Liver (tissue), 9 donors: ENCODE data around the gene HLTF. TPM values are rescaled to one million over a fixed set of nuclear protein-coding genes. Genes with fewer than 3 reads are reported as not detected.

Source experiments
- DNase-seq: peaks from one replicate; pipeline ENCODE4 v3.0.0-alpha.2; 2017; ENCODE audit warnings: low spot score
- H3K27ac ChIP-seq, 2 donors: one replicate each; pipeline ENCODE4 v1.7.0; 2013; ENCODE audit warnings: inconsistent platforms in 2 of 2, low read length in 2 of 2, control low read depth in 1 of 2, low read depth in 1 of 2, mild to moderate bottlenecking in 1 of 2
- H3K27me3 ChIP-seq, 4 donors: one replicate each; pipeline versions ENCODE4 v1.6.1 to v1.7.0; 2013; ENCODE audit warnings: low read length in 3 of 4, inconsistent platforms in 1 of 4, mild to moderate bottlenecking in 1 of 4, moderate library complexity in 1 of 4; ENCODE audit not compliant: control insufficient read depth in 4 of 4, insufficient read depth in 4 of 4
- H3K36me3 ChIP-seq, 4 donors: one replicate each; pipeline versions ENCODE4 v1.6.1 to v1.7.0; 2013; ENCODE audit warnings: low read length in 3 of 4, mild to moderate bottlenecking in 3 of 4, low read depth in 1 of 4, moderate library complexity in 1 of 4; ENCODE audit not compliant: control insufficient read depth in 4 of 4, insufficient read depth in 3 of 4
- H3K4me1 ChIP-seq, 4 donors: one replicate each; pipeline versions ENCODE4 v1.6.1 to v1.7.0; 2013; ENCODE audit warnings: low read length in 3 of 4, mild to moderate bottlenecking in 3 of 4, moderate library complexity in 1 of 4; ENCODE audit not compliant: control insufficient read depth in 4 of 4, insufficient read depth in 4 of 4
- H3K4me3 ChIP-seq, 3 donors: one replicate each; pipeline versions ENCODE4 v1.6.1 to v1.7.0; 2013; ENCODE audit warnings: low read length in 3 of 3, control low read depth in 1 of 3, low read depth in 1 of 3, mild to moderate bottlenecking in 1 of 3
- H3K9ac ChIP-seq, 2 donors: one replicate each; pipeline ENCODE4 v1.7.0; 2013; ENCODE audit warnings: low read length in 2 of 2, mild to moderate bottlenecking in 2 of 2, moderate library complexity in 2 of 2, control low read depth in 1 of 2, low read depth in 1 of 2
- H3K9me3 ChIP-seq, 4 donors: one replicate each; pipeline versions ENCODE4 v1.6.1 to v1.7.0; 2013; ENCODE audit warnings: low read length in 3 of 4; ENCODE audit not compliant: control insufficient read depth in 4 of 4
- EGR1 ChIP-seq, 2 donors: IDR thresholded peaks; 2 replicates each; pipeline ENCODE4 v1.6.1; 2016 to 2018; ENCODE audit warnings: antibody characterized with exemption in 2 of 2, low read depth in 2 of 2
- FOXA1 ChIP-seq: IDR thresholded peaks from 2 replicates; pipeline ENCODE4 v1.6.1; 2016; ENCODE audit warnings: antibody characterized with exemption
- FOXA2 ChIP-seq: IDR thresholded peaks from 2 replicates; pipeline ENCODE4 v1.6.1; 2016; ENCODE audit warnings: antibody characterized with exemption
- GABPA ChIP-seq, 2 donors: IDR thresholded peaks in 1 of 2; conservative IDR thresholded peaks in 1 of 2; 2 replicates each; pipeline ENCODE4 v1.6.1; 2016; ENCODE audit warnings: antibody characterized with exemption in 2 of 2, mild to moderate bottlenecking in 1 of 2, moderate library complexity in 1 of 2
- HNF4A ChIP-seq, 2 donors: conservative IDR thresholded peaks; 2 replicates each; pipeline ENCODE4 v1.6.1; 2016; ENCODE audit warnings: antibody characterized with exemption in 2 of 2, mild to moderate bottlenecking in 2 of 2
- HNF4G ChIP-seq: IDR thresholded peaks from 2 replicates; pipeline ENCODE4 v1.6.1; 2016; ENCODE audit warnings: antibody characterized with exemption
- JUND ChIP-seq, 2 donors: IDR thresholded peaks; 2 replicates each; pipeline ENCODE4 v1.6.1; 2016; ENCODE audit warnings: antibody characterized with exemption in 2 of 2
- NR2F2 ChIP-seq: IDR thresholded peaks from 2 replicates; pipeline ENCODE4 v1.6.1; 2016; ENCODE audit warnings: antibody characterized with exemption
- RAD21 ChIP-seq, 2 donors: IDR thresholded peaks; 2 replicates each; pipeline ENCODE4 v1.6.1; 2016; ENCODE audit warnings: antibody characterized with exemption in 2 of 2, mild to moderate bottlenecking in 2 of 2
- RXRA ChIP-seq, 2 donors: IDR thresholded peaks; 2 replicates each; pipeline ENCODE4 v1.6.1; 2017 to 2018; ENCODE audit warnings: antibody characterized with exemption in 2 of 2, mild to moderate bottlenecking in 1 of 2
- SP1 ChIP-seq: IDR thresholded peaks from 2 replicates; pipeline ENCODE4 v1.6.1; 2018; ENCODE audit warnings: antibody characterized with exemption, mild to moderate bottlenecking
- TAF1 ChIP-seq: conservative IDR thresholded peaks from 2 replicates; pipeline ENCODE4 v1.6.1; 2016; ENCODE audit warnings: antibody characterized with exemption, mild to moderate bottlenecking
- YY1 ChIP-seq: IDR thresholded peaks from 2 replicates; pipeline ENCODE4 v1.6.1; 2016; ENCODE audit warnings: antibody characterized with exemption, mild to moderate bottlenecking
- WGBS: extraction: QIAGEN DNeasy Blood & Tissue Kit; methylation state at CpG from one replicate; pipeline ENCODE4 v1.1.7; 2013; 5-methylcytosine and 5-hydroxymethylcytosine counted together
- polyA plus RNA-seq, 2 donors: library from polyadenylated mRNA; stranded (reverse) in 1 of 2; unstranded in 1 of 2; fragments of 200-250 nt in 1 of 2; fragments of >200 nt in 1 of 2; fragmentation: Nextera tagmentation in 1 of 2; extraction: Ambion mirVana in 1 of 2; gene quantifications; one replicate each; pipeline versions ENCODE4 v1.2.1 to v1.2.3, GENCODE V29; 2013 to 2015
- total RNA-seq, 2 donors: library from RNA; depleted of rRNA; stranded (reverse); fragments of >200 nt; gene quantifications; one replicate each; pipeline ENCODE4 v1.2.3, GENCODE V29; 2014
- TF ChIP-seq, protein P1 (sequence below): IDR thresholded peaks from 2 replicates; pipeline ENCODE4 v1.6.1; 2016; ENCODE audit warnings: antibody characterized with exemption, mild to moderate bottlenecking
- TF ChIP-seq, protein P2 (sequence below): IDR thresholded peaks from 2 replicates; pipeline ENCODE4 v1.6.1; 2016; ENCODE audit warnings: antibody characterized with exemption
- TF ChIP-seq, protein P3 (sequence below): fragments of 150-350 bp; IDR thresholded peaks from 2 replicates; pipeline ENCODE4 v1.5.1; 2017; ENCODE audit warnings: improper control_type of control experiment, low read depth, low read length; ENCODE audit not compliant: missing input control
- TF ChIP-seq, protein P4 (sequence below): IDR thresholded peaks from 2 replicates; pipeline ENCODE4 v1.6.1; 2016; ENCODE audit warnings: antibody characterized with exemption
- TF ChIP-seq, protein P5 (sequence below): IDR thresholded peaks from 2 replicates; pipeline ENCODE4 v1.6.1; 2016; ENCODE audit warnings: antibody characterized with exemption
- donor health status: healthy.
- donor health status: healthy.
- donor health status: healthy.
- donor health status: healthy.
- donor health status: healthy.

The HLTF gene
- total and polyA plus RNA-seq, 4 donors, result 4.1 to 31.7 (median 17.0) TPM

DNA sequence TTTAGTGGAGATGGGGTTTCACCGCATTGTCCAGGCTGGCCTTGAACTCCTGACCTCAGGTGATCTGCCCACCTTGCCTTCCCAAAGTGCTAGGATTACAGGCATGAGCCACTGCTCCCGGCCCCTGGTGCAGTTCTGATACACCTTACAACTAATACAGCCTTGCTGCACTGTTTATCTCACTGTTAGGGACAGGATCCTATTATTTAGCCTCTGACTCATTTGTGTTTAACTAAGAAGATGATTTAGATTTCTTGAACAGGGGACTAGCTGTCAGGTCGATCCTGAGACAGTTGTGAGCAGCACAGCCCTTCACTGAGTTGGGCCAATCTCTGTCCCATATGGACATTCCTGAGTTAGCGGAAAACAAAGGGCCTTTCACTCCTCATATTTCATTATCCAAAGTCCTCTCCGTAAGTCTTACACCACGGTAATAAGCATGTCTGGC lies 75.8 kb downstream of the HLTF start:
- no peak for TF ChIP-seq EGR1 (IDR thresholded peaks at IDR 0.05; ENCODE audit: low read depth in 2 of 2)
- no peak for TF ChIP-seq FOXA2
- TF ChIP-seq HNF4A (conservative IDR thresholded peaks at IDR 0.05), result no peak
- TF ChIP-seq, protein P1, sequence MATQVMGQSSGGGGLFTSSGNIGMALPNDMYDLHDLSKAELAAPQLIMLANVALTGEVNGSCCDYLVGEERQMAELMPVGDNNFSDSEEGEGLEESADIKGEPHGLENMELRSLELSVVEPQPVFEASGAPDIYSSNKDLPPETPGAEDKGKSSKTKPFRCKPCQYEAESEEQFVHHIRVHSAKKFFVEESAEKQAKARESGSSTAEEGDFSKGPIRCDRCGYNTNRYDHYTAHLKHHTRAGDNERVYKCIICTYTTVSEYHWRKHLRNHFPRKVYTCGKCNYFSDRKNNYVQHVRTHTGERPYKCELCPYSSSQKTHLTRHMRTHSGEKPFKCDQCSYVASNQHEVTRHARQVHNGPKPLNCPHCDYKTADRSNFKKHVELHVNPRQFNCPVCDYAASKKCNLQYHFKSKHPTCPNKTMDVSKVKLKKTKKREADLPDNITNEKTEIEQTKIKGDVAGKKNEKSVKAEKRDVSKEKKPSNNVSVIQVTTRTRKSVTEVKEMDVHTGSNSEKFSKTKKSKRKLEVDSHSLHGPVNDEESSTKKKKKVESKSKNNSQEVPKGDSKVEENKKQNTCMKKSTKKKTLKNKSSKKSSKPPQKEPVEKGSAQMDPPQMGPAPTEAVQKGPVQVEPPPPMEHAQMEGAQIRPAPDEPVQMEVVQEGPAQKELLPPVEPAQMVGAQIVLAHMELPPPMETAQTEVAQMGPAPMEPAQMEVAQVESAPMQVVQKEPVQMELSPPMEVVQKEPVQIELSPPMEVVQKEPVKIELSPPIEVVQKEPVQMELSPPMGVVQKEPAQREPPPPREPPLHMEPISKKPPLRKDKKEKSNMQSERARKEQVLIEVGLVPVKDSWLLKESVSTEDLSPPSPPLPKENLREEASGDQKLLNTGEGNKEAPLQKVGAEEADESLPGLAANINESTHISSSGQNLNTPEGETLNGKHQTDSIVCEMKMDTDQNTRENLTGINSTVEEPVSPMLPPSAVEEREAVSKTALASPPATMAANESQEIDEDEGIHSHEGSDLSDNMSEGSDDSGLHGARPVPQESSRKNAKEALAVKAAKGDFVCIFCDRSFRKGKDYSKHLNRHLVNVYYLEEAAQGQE, result no peak
- TF ChIP-seq, protein P2, sequence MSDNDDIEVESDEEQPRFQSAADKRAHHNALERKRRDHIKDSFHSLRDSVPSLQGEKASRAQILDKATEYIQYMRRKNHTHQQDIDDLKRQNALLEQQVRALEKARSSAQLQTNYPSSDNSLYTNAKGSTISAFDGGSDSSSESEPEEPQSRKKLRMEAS, result no peak
- TF ChIP-seq, protein P3, sequence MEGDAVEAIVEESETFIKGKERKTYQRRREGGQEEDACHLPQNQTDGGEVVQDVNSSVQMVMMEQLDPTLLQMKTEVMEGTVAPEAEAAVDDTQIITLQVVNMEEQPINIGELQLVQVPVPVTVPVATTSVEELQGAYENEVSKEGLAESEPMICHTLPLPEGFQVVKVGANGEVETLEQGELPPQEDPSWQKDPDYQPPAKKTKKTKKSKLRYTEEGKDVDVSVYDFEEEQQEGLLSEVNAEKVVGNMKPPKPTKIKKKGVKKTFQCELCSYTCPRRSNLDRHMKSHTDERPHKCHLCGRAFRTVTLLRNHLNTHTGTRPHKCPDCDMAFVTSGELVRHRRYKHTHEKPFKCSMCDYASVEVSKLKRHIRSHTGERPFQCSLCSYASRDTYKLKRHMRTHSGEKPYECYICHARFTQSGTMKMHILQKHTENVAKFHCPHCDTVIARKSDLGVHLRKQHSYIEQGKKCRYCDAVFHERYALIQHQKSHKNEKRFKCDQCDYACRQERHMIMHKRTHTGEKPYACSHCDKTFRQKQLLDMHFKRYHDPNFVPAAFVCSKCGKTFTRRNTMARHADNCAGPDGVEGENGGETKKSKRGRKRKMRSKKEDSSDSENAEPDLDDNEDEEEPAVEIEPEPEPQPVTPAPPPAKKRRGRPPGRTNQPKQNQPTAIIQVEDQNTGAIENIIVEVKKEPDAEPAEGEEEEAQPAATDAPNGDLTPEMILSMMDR, result no peak
- TF ChIP-seq, protein P4, sequence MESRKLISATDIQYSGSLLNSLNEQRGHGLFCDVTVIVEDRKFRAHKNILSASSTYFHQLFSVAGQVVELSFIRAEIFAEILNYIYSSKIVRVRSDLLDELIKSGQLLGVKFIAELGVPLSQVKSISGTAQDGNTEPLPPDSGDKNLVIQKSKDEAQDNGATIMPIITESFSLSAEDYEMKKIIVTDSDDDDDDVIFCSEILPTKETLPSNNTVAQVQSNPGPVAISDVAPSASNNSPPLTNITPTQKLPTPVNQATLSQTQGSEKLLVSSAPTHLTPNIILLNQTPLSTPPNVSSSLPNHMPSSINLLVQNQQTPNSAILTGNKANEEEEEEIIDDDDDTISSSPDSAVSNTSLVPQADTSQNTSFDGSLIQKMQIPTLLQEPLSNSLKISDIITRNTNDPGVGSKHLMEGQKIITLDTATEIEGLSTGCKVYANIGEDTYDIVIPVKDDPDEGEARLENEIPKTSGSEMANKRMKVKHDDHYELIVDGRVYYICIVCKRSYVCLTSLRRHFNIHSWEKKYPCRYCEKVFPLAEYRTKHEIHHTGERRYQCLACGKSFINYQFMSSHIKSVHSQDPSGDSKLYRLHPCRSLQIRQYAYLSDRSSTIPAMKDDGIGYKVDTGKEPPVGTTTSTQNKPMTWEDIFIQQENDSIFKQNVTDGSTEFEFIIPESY, result no peak
- TF ChIP-seq HNF4G, result no peak
- TF ChIP-seq FOXA1, result no peak
- no peak for TF ChIP-seq JUND (IDR thresholded peaks at IDR 0.05)
- no peak for TF ChIP-seq RXRA (IDR thresholded peaks at IDR 0.05)
- TF ChIP-seq GABPA (IDR thresholded peaks at IDR 0.05 in 1 of 2, conservative IDR thresholded peaks at IDR 0.05 in 1 of 2), result no peak
- TF ChIP-seq TAF1, result no peak
- TF ChIP-seq SP1, result no peak
- TF ChIP-seq NR2F2, result no peak
- TF ChIP-seq, protein P5, sequence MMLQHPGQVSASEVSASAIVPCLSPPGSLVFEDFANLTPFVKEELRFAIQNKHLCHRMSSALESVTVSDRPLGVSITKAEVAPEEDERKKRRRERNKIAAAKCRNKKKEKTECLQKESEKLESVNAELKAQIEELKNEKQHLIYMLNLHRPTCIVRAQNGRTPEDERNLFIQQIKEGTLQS, result no peak
- TF ChIP-seq YY1, result no peak
- no peak for TF ChIP-seq RAD21 (IDR thresholded peaks at IDR 0.05)
- Histone ChIP-seq H3K4me1 (no peaks in the 10 kb centered on the region), H3K36me3 (peaks cover 3 to 31% (median 17%) of the 10 kb centered on the region in 4 donors), H3K9me3 (no peaks in the 10 kb centered on the region), H3K27ac (no peak overlapping the region), H3K27me3 (no peaks in the 10 kb centered on the region), H3K4me3 (no peak overlapping the region), H3K9ac (no peak overlapping the region)
- no peak for DNase-seq
- 86% methylated on average over 6 of the region's 6 CpGs for WGBS
